Measurements from ENCODE around the gene LDLRAP1. TPM values are rescaled to one million over a fixed set of nuclear protein-coding genes. Genes with fewer than 3 reads are reported as not detected.

LDLRAP1 gene
- total RNA-seq, 1 experiment from 2014 or later, result 14.5 TPM

DNA sequence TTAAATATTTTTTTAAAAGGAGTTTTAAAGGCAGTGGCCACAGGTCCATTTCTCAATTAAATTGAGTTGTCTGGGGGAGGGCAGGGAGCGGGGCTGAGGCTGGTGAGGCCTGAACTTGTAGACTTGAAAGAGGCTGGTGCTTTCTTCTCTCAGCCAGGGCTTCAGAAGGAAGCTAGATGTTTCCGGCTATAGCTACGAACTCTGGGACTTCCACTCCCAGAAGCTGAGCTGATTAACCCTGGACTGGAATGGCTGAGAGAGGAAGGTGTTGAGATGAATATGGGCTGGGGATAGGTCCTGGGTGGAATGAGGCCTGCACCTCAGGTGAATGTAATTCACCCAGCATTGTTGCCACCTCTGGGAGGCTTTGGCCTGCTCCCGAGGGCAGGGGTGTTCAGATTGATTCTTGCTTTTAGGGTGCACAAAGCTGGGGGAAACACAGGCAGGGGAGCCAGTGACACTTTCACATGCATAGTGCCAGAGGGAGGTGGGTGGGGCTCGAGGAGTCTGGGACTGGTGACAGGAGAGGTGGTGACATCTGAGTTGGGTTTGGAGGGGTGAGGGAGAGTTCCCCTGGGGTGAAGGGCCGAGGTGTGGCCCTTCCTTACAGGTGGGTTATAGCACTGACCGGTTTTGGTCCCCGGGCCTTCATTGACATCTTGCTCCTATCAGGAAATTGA, 18.2 kb downstream of the LDLRAP1 start:
- Histone ChIP-seq H3K27me3 (replicated peaks; ENCODE audit: control insufficient read depth, insufficient read depth, low read length) (no peaks in the 10 kb centered on the region), H3K9me3 (no peaks in the 10 kb centered on the region), H3K4me1 (no peaks in the 10 kb centered on the region), H3K36me3 (ENCODE audit: control insufficient read depth, insufficient read depth, low read length) (no peaks in the 10 kb centered on the region), H3K4me3 (ENCODE audit: low read depth, low read length) (no peak overlapping the region)
- TF ChIP-seq, protein P1, sequence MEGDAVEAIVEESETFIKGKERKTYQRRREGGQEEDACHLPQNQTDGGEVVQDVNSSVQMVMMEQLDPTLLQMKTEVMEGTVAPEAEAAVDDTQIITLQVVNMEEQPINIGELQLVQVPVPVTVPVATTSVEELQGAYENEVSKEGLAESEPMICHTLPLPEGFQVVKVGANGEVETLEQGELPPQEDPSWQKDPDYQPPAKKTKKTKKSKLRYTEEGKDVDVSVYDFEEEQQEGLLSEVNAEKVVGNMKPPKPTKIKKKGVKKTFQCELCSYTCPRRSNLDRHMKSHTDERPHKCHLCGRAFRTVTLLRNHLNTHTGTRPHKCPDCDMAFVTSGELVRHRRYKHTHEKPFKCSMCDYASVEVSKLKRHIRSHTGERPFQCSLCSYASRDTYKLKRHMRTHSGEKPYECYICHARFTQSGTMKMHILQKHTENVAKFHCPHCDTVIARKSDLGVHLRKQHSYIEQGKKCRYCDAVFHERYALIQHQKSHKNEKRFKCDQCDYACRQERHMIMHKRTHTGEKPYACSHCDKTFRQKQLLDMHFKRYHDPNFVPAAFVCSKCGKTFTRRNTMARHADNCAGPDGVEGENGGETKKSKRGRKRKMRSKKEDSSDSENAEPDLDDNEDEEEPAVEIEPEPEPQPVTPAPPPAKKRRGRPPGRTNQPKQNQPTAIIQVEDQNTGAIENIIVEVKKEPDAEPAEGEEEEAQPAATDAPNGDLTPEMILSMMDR (IDR thresholded peaks at IDR 0.05; ENCODE audit: insufficient read depth in 1 of 2, low read depth in 1 of 2, low read length in 1 of 2, severe bottlenecking in 1 of 2, unreplicated experiment in 1 of 2), result no peak
- CTCF ChIA-PET, result no interaction called here
- H3K9me3 Mint-ChIP-seq (ENCODE audit: unreplicated experiment), result no peaks in the 10 kb centered on the region
- H3K27me3 Mint-ChIP-seq (ENCODE audit: insufficient read depth, unreplicated experiment), result no peaks in the 10 kb centered on the region
- peaks cover 6% of the 10 kb centered on the region for H3K36me3 Mint-ChIP-seq (ENCODE audit: insufficient read depth, unreplicated experiment)
- H3K4me3 Mint-ChIP-seq (ENCODE audit: unreplicated experiment), result no peak overlapping the region
- no peak overlapping the region for H3K27ac Mint-ChIP-seq (ENCODE audit: unreplicated experiment)
- intact Hi-C loops (cut with micrococcal nuclease; ENCODE audit: unreplicated experiment), result no loop called here
- no peak for DNase-seq
- no TSS peak for BruUV-seq (replicated peaks)
- POLR2A ChIA-PET, result no interaction called here
- H3K4me1 Mint-ChIP-seq (ENCODE audit: low read depth, unreplicated experiment), result no peaks in the 10 kb centered on the region

- TF ChIP-seq, protein P1 (IDR thresholded peaks at IDR 0.05; ENCODE audit: insufficient read depth in 1 of 2, low read depth in 1 of 2, low read length in 1 of 2, severe bottlenecking in 1 of 2, unreplicated experiment in 1 of 2), result no peak
- ChIA-PET POLR2A (no interaction called here), CTCF (no interaction called here)
- no peak overlapping the region for H3K27ac Mint-ChIP-seq (ENCODE audit: unreplicated experiment)
- no peak overlapping the region for H3K4me3 ChIP-seq (ENCODE audit: low read depth, low read length)
- no TSS peak for BruUV-seq (replicated peaks)
- no peaks in the 10 kb centered on the region for H3K27me3 Mint-ChIP-seq (ENCODE audit: insufficient read depth, unreplicated experiment)
- H3K4me1 ChIP-seq, result no peaks in the 10 kb centered on the region
- DNase-seq, result no peak
- peaks cover 6% of the 10 kb centered on the region for H3K36me3 Mint-ChIP-seq (ENCODE audit: insufficient read depth, unreplicated experiment)
- H3K4me1 Mint-ChIP-seq (ENCODE audit: low read depth, unreplicated experiment), result no peaks in the 10 kb centered on the region
- H3K36me3 ChIP-seq (ENCODE audit: control insufficient read depth, insufficient read depth, low read length), result no peaks in the 10 kb centered on the region
- H3K4me3 Mint-ChIP-seq (ENCODE audit: unreplicated experiment), result no peak overlapping the region
- no peaks in the 10 kb centered on the region for H3K9me3 Mint-ChIP-seq (ENCODE audit: unreplicated experiment)
- no peaks in the 10 kb centered on the region for H3K27me3 ChIP-seq (replicated peaks; ENCODE audit: control insufficient read depth, insufficient read depth, low read length)
- intact Hi-C loops (cut with micrococcal nuclease; ENCODE audit: unreplicated experiment), result no loop called here
- no peaks in the 10 kb centered on the region for H3K9me3 ChIP-seq
These were observed 18.9 kb downstream of the LDLRAP1 start for GRCh38 chr1:25562101-25562927.

GRCh38 chr1:25562928-25563283, 19.5 kb downstream of the LDLRAP1 start:
- POLR2A ChIA-PET, result no interaction called here
- Histone ChIP-seq H3K27me3 (replicated peaks; ENCODE audit: control insufficient read depth, insufficient read depth, low read length) (no peaks in the 10 kb centered on the region), H3K36me3 (ENCODE audit: control insufficient read depth, insufficient read depth, low read length) (no peaks in the 10 kb centered on the region; the same call in 1 of the 2 replicates), H3K9me3 (no peaks in the 10 kb centered on the region), H3K4me1 (no peaks in the 10 kb centered on the region), H3K4me3 (ENCODE audit: low read depth, low read length) (no peak overlapping the region)
- no TSS peak for BruUV-seq (replicated peaks)
- H3K4me1 Mint-ChIP-seq (ENCODE audit: low read depth, unreplicated experiment), result peaks cover 3% of the 10 kb centered on the region
- CTCF ChIA-PET, result no interaction called here
- intact Hi-C loops (cut with micrococcal nuclease; ENCODE audit: unreplicated experiment), result no loop called here
- DNase-seq, result no peak
- H3K36me3 Mint-ChIP-seq (ENCODE audit: insufficient read depth, unreplicated experiment), result peaks cover 9% of the 10 kb centered on the region
- no peaks in the 10 kb centered on the region for H3K9me3 Mint-ChIP-seq (ENCODE audit: unreplicated experiment)
- TF ChIP-seq, protein P1 (IDR thresholded peaks at IDR 0.05; ENCODE audit: insufficient read depth in 1 of 2, low read depth in 1 of 2, low read length in 1 of 2, severe bottlenecking in 1 of 2, unreplicated experiment in 1 of 2), result no peak
- H3K4me3 Mint-ChIP-seq (ENCODE audit: unreplicated experiment), result no peak overlapping the region
- no peaks in the 10 kb centered on the region for H3K27me3 Mint-ChIP-seq (ENCODE audit: insufficient read depth, unreplicated experiment)
- no peak overlapping the region for H3K27ac Mint-ChIP-seq (ENCODE audit: unreplicated experiment)

All from Caco-2 (cell line).